Effector CD8-positive, alpha-beta T cell (primary cell): ENCODE measurements around the gene IFI6.

Experiments used
- DNase-seq: peaks from one replicate; lab custom pipeline; 2025; lab: John Stamatoyannopoulos, UW

IFI6 gene

GRCh38 chr1:27672750-27673112 is 739 bp upstream of the IFI6 start:
- no peak for DNase-seq

GRCh38 chr1:27669876-27670275 is 2.1 kb downstream of the IFI6 start:
- no peak for DNase-seq

GRCh38 chr1:27668808-27669723 is 2.9 kb downstream of the IFI6 start:
- peak; percentile 80 for DNase-seq

- DNase-seq, result no peak
Measured at GRCh38 chr1:27668121-27668807, 3.7 kb downstream of the IFI6 start.

GRCh38 chr1:27666791-27667254 is 5.2 kb downstream of the IFI6 start:
- no peak for DNase-seq

GRCh38 chr1:27666294-27666693 is 5.7 kb downstream of the IFI6 start:
- DNase-seq, result no peak

- no peak for DNase-seq
Measured at GRCh38 chr1:27665016-27665651, 6.9 kb downstream of the IFI6 start.

GRCh38 chr1:27664291-27664690 is 7.7 kb downstream of the IFI6 start:
- no peak for DNase-seq

- DNase-seq, result peak; percentile 94
Measured at GRCh38 chr1:27662707-27663393, 9.1 kb downstream of the IFI6 start.

- no peak for DNase-seq
Measured at GRCh38 chr1:27662261-27662660, 9.7 kb downstream of the IFI6 start.

- no peak for DNase-seq
Measured at GRCh38 chr1:27661412-27662075, 10.4 kb downstream of the IFI6 start.

- no peak for DNase-seq
Measured at GRCh38 chr1:27660300-27660835, 11.6 kb downstream of the IFI6 start.

GRCh38 chr1:27659497-27660299 is 12.3 kb downstream of the IFI6 start:
- peak; percentile 83 for DNase-seq

- peak; percentile 26 for DNase-seq
Measured at GRCh38 chr1:27658951-27659496, 13.0 kb downstream of the IFI6 start.

GRCh38 chr1:27656157-27656893 is 15.7 kb downstream of the IFI6 start:
- no peak for DNase-seq

- no peak for DNase-seq
Measured at GRCh38 chr1:27655151-27655937, 16.6 kb downstream of the IFI6 start.

GRCh38 chr1:27652111-27652864 is 19.7 kb downstream of the IFI6 start:
- no peak for DNase-seq
